Measurements from ENCODE around the gene ROBO1. TPM values are rescaled to one million over a fixed set of nuclear protein-coding genes. Genes with fewer than 3 reads are reported as not detected.
A peak's percentile ranks its signal among the peaks of the same experiment; 100 is the strongest.

The ROBO1 gene
- total and polyA plus RNA-seq, 2 of the 8 experiments (the other 6 are each of a cell fraction or from before 2014, with no cell fraction given): 51.4 to 91.0 TPM

- Histone ChIP-seq H2BK20ac (ENCODE audit: low read length) (no peak overlapping the region), H3K23me2 (ENCODE audit: low read depth, low read length) (no peaks in the 10 kb centered on the region), H4K5ac (ENCODE audit: insufficient read length, low read depth, low read length) (no peak overlapping the region), H4K20me1 (replicated peaks in 1 of 2; ENCODE audit: control insufficient read depth in 1 of 2, insufficient read depth in 2 of 2, low read length in 2 of 2) (no peaks in the 10 kb centered on the region), H3K79me1 (ENCODE audit: low read depth, low read length) (no peaks in the 10 kb centered on the region), H4K91ac (replicated peaks; ENCODE audit: insufficient read length, low read length) (no peak overlapping the region), H3K4ac (replicated peaks; ENCODE audit: insufficient read length, low read depth, low read length) (no peak overlapping the region), H3K36me3 (ENCODE audit: control insufficient read depth in 2 of 4, insufficient read depth in 4 of 4, low read length in 3 of 4) (no peaks in the 10 kb centered on the region), H3K9me3 (ENCODE audit: insufficient read depth in 2 of 2, low read depth in 1 of 2, low read length in 1 of 2) (no peaks in the 10 kb centered on the region), H2BK5ac (ENCODE audit: low read depth, low read length) (no peak overlapping the region), H3K4me1 (replicated peaks in 1 of 4; ENCODE audit: control insufficient read depth in 3 of 4, insufficient read depth in 4 of 4, low read length in 3 of 4) (peaks cover 0 to 4% (median under 1%) of the 10 kb centered on the region in 4 experiments; a peak in 2 of 7 replicates), H3K23ac (ENCODE audit: insufficient read length) (no peak overlapping the region), H3K56ac (replicated peaks; ENCODE audit: insufficient read length, low read depth, low read length) (no peak overlapping the region), H3K27me3 (replicated peaks in 1 of 4; ENCODE audit: control insufficient read depth in 3 of 4, extremely low read depth in 1 of 4, insufficient read depth in 3 of 4, low read length in 3 of 4) (no peaks in the 10 kb centered on the region), H3K18ac (ENCODE audit: extremely low read depth, low read length) (no peak overlapping the region), H3K4me3 (ENCODE audit: extremely low read depth in 1 of 4, insufficient read depth in 2 of 4, low read depth in 3 of 4, low read length in 4 of 4) (no peak overlapping the region), H2BK12ac (ENCODE audit: low read depth, low read length) (no peak overlapping the region), H3K14ac (ENCODE audit: insufficient read length) (no peak overlapping the region), H2BK15ac (ENCODE audit: low read length) (no peak overlapping the region), H3K79me2 (ENCODE audit: control insufficient read depth in 1 of 2, insufficient read depth in 2 of 2, low read length in 2 of 2) (peaks cover 0 to 17% of the 10 kb centered on the region in 2 experiments; a peak in 2 of 4 replicates), H3K4me2 (ENCODE audit: insufficient read depth in 1 of 2, low read depth in 2 of 2, low read length in 2 of 2) (no peak overlapping the region), H2AFZ (ENCODE audit: low read length) (no peak overlapping the region), H3K9ac (replicated peaks in 1 of 4; ENCODE audit: extremely low read depth in 1 of 4, low read depth in 3 of 4, low read length in 3 of 4) (no peak overlapping the region), H2BK120ac (replicated peaks; ENCODE audit: low read depth, low read length) (no peak overlapping the region), H3K27ac (ENCODE audit: low read depth, low read length) (no peak overlapping the region), H2AK5ac (ENCODE audit: low read depth, low read length) (no peak overlapping the region), H4K8ac (ENCODE audit: extremely low read depth, insufficient read depth, low read length) (no peak overlapping the region)
- POLR2A ChIA-PET (ENCODE audit: partially characterized antibody): no interaction called here
- WGBS, 2 experiments (ENCODE audit: extremely low coverage in 1 of 2, insufficient coverage in 1 of 2, insufficient read length in 1 of 2, insufficient replicate concordance in 2 of 2, low coverage in 1 of 2, low lambda C conversion rate in 2 of 2, missing lambda C conversion rate in 1 of 2): 41% methylated on average over 2 of the region's 2 CpGs; no CpG with 5 or more reads in 1 of the 2 experiments
- DNase-seq (ENCODE audit: low read depth in 1 of 2, low spot score in 2 of 2) (no peak), FAIRE-seq (peak; percentile 13)
- CTCF ChIA-PET (ENCODE audit: partially characterized antibody): interaction anchor here (0.5 kb wide), 1 partner anchor 562 kb away, joined by 3 read pairs; no protein-coding TSS in a partner anchor
These were observed 963.4 kb downstream of the ROBO1 start for GRCh38 chr3:78804251-78805037.
